SU-DHL-6 (cell line): ENCODE results near the gene BCL2.

Source experiments
- H2AFZ ChIP-seq: fragments of 200-600 bp; sonication (generic); 2 replicates; pipeline ENCODE4 v1.6.1; 2014; ENCODE audit warnings: low read depth, mild to moderate bottlenecking, moderate library complexity, mixed read lengths, antibody characterized with exemption, low read length; ENCODE audit not compliant: severe bottlenecking
- H3F3A ChIP-seq: fragments of 200-600 bp; shearing (Covaris generic); 2 replicates; pipeline ENCODE4 v1.6.0; 2016; ENCODE audit warnings: antibody characterized with exemption, mild to moderate bottlenecking; ENCODE audit not compliant: insufficient read depth
- H3K27ac ChIP-seq: fragments of 200-600 bp; sonication (generic); 2 replicates; pipeline ENCODE4 v1.5.1; 2016; ENCODE audit warnings: low read depth, mild to moderate bottlenecking, low read length, moderate library complexity, mixed read lengths
- H3K27me3 ChIP-seq: fragments of 200-600 bp; sonication (generic), shearing (Covaris generic); 2 replicates; pipeline ENCODE4 v1.6.0; 2014; ENCODE audit warnings: mild to moderate bottlenecking, low read length
- H3K36me3 ChIP-seq: fragments of 200-600 bp; sonication (generic); 2 replicates; pipeline ENCODE4 v1.6.1; 2014; ENCODE audit warnings: mild to moderate bottlenecking, low read length, mixed read lengths
- H3K4me2 ChIP-seq: fragments of 300-600, 200-600 bp; shearing (Covaris generic), sonication (generic); 2 replicates; pipeline ENCODE4 v1.6.0; 2014; ENCODE audit warnings: low read length, low read depth, mild to moderate bottlenecking; ENCODE audit not compliant: poor library complexity, severe bottlenecking
- H3K4me3 ChIP-seq: fragments of 200-600 bp; sonication (generic); 2 replicates; pipeline ENCODE4 v1.5.1; 2014; ENCODE audit warnings: antibody characterized with exemption, low read length, mild to moderate bottlenecking, mixed read lengths; ENCODE audit not compliant: insufficient read depth, poor library complexity, severe bottlenecking
- H3K79me2 ChIP-seq: fragments of 200-600 bp; sonication (generic); 2 replicates; pipeline ENCODE4 v1.6.1; 2014; ENCODE audit warnings: mild to moderate bottlenecking, low read length, moderate library complexity; ENCODE audit not compliant: insufficient read depth
- H3K9ac ChIP-seq: fragments of 200-600 bp; sonication (generic); 2 replicates; pipeline ENCODE4 v1.7.0; 2014; ENCODE audit warnings: mild to moderate bottlenecking, low read length
- H3K9me2 ChIP-seq: fragments of 200-600 bp; sonication (generic); replicated peaks from 2 replicates; pipeline ENCODE4 v1.6.1; 2014; ENCODE audit warnings: low read length; ENCODE audit not compliant: insufficient read depth
- H3K9me3 ChIP-seq: fragments of 200-600 bp; sonication (generic); 2 replicates; pipeline ENCODE4 v1.6.1; 2014; ENCODE audit warnings: low read length, mixed read lengths; ENCODE audit not compliant: insufficient read depth
- H4K20me1 ChIP-seq: fragments of 200-600 bp; sonication (generic); 2 replicates; pipeline ENCODE4 v1.6.1; 2014; ENCODE audit warnings: low read depth, mild to moderate bottlenecking, antibody characterized with exemption, low read length, moderate library complexity, mixed read lengths
- EZH2phosphoT487 ChIP-seq: fragments of 200-600 bp; sonication (generic), shearing (Covaris generic); conservative IDR thresholded peaks from 2 replicates; pipeline ENCODE4 v1.6.1; 2018; ENCODE audit warnings: mild to moderate bottlenecking, antibody characterized with exemption, low read length, moderate library complexity, mixed read lengths
- TF ChIP-seq, protein P1 (sequence below): fragments of 200-600 bp; sonication (generic); IDR thresholded peaks from one replicate; pipeline ENCODE4 v1.5.1; 2017; ENCODE audit warnings: antibody characterized with exemption, mild to moderate bottlenecking, low read length, moderate library complexity; ENCODE audit not compliant: insufficient read depth, poor library complexity, severe bottlenecking

The BCL2 gene

DNA sequence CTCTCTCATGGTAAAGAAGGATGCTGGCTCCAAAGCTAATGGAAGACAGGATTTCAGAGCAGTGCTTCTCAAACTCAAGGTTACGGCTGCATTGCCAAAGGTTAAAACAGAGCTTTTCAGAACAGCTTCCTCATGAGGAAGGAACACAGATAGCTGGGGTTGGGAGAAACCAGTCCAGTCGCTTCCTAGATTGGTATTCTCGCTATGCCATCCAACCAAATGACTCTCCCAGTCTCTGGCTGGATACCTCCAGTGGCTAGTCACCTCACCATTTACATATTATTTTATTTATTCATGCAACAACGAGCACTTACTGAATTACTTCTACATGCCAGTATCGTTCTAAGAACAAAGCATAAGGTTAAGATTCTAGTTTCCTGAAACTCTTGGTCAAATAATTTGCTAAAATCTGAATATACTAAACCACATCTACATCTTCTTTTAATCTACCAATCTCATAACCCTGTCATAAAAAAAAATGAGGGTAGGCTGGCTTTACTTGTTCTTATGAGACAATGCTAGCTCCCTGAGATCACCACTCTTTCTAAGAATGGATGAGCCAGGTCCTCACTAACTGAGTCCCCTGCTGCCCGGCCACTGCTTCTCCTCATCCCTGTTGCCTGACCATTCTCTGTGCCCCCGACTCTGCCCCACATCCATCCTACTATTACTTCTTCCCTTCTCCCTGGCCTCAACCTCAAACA, 27.1 kb upstream of the BCL2 start:
- H2AFZ ChIP-seq, result no peak overlapping the region
- H3K27me3 ChIP-seq, result no peaks in the 10 kb centered on the region
- H3K4me3 ChIP-seq, result no peak overlapping the region
- H3K27ac ChIP-seq, result no peak overlapping the region
- H3F3A ChIP-seq, result 0 out of 2 replicates have a peak, but pooled peaks cover 3% of the 10 kb centered on the region
- H4K20me1 ChIP-seq, result no peaks in the 10 kb centered on the region
- no peaks in the 10 kb centered on the region for H3K36me3 ChIP-seq
- H3K9me2 ChIP-seq, result no peaks in the 10 kb centered on the region
- no peaks in the 10 kb centered on the region for H3K9me3 ChIP-seq
- H3K79me2 ChIP-seq, result no peaks in the 10 kb centered on the region
- no peak overlapping the region for H3K9ac ChIP-seq
- TF ChIP-seq EZH2phosphoT487, result no peak
- TF ChIP-seq, protein P1, sequence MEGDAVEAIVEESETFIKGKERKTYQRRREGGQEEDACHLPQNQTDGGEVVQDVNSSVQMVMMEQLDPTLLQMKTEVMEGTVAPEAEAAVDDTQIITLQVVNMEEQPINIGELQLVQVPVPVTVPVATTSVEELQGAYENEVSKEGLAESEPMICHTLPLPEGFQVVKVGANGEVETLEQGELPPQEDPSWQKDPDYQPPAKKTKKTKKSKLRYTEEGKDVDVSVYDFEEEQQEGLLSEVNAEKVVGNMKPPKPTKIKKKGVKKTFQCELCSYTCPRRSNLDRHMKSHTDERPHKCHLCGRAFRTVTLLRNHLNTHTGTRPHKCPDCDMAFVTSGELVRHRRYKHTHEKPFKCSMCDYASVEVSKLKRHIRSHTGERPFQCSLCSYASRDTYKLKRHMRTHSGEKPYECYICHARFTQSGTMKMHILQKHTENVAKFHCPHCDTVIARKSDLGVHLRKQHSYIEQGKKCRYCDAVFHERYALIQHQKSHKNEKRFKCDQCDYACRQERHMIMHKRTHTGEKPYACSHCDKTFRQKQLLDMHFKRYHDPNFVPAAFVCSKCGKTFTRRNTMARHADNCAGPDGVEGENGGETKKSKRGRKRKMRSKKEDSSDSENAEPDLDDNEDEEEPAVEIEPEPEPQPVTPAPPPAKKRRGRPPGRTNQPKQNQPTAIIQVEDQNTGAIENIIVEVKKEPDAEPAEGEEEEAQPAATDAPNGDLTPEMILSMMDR, result no peak
- no peak overlapping the region for H3K4me2 ChIP-seq

DNA sequence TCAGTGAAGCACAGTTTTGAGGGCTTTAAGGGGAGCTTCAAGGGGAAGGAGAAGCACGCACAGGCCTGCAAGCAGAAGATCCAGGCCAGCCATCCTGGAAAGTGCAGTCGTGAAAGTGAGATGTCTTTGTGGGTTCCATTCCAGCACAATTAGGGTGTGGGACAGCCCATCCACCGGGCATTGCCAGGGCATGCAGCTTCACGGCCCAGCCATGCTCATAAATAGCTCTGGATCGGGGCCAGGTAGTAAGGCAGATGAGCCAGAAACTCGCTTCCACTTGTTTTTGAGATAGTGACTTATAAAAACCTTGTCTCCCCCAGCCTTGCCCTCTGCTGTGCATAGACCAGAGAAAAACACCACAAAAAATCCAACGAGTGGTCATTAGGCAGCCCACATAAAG, 26.5 kb upstream of the BCL2 start:
- Histone ChIP-seq H3K27me3 (no peaks in the 10 kb centered on the region), H3K9me3 (no peaks in the 10 kb centered on the region), H3K36me3 (no peaks in the 10 kb centered on the region), H3K9ac (no peak overlapping the region), H3F3A (0 out of 2 replicates have a peak, but pooled peaks cover 3% of the 10 kb centered on the region), H2AFZ (no peak overlapping the region), H3K9me2 (no peaks in the 10 kb centered on the region), H4K20me1 (no peaks in the 10 kb centered on the region), H3K4me2 (no peak overlapping the region), H3K4me3 (no peak overlapping the region), H3K79me2 (no peaks in the 10 kb centered on the region), H3K27ac (no peak overlapping the region)
- TF ChIP-seq EZH2phosphoT487, result no peak
- TF ChIP-seq, protein P1, result no peak

DNA sequence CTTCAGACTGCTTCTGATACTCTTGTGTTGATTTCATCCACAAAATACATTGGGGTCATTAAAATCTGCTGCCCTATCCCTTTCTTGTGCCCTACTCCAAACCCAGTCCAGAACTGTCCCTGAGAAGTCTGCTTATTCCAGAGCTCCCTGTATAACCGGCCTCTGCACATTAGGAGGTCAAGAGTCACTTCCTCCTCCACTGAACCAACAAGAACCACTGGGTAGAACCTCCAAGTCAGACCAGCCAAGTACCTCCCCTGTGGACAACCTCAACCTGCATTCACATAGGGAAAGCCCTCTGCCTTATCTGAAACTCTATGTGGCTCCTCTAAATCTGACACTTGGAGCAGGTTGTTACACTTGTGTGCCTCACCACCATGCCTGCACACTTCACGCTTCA, 25.3 kb upstream of the BCL2 start:
- Histone ChIP-seq H3F3A (0 out of 2 replicates have a peak, but pooled peaks cover 3% of the 10 kb centered on the region), H3K36me3 (no peaks in the 10 kb centered on the region), H3K9me2 (no peaks in the 10 kb centered on the region), H3K79me2 (no peaks in the 10 kb centered on the region), H3K9me3 (no peaks in the 10 kb centered on the region), H2AFZ (no peak overlapping the region), H4K20me1 (no peaks in the 10 kb centered on the region), H3K4me3 (no peak overlapping the region), H3K4me2 (no peak overlapping the region), H3K27ac (no peak overlapping the region), H3K27me3 (no peaks in the 10 kb centered on the region), H3K9ac (no peak overlapping the region)
- TF ChIP-seq, protein P1, result no peak
- TF ChIP-seq EZH2phosphoT487, result no peak
